ENCODE data around the gene SBNO2.

Gene SBNO2

DNA sequence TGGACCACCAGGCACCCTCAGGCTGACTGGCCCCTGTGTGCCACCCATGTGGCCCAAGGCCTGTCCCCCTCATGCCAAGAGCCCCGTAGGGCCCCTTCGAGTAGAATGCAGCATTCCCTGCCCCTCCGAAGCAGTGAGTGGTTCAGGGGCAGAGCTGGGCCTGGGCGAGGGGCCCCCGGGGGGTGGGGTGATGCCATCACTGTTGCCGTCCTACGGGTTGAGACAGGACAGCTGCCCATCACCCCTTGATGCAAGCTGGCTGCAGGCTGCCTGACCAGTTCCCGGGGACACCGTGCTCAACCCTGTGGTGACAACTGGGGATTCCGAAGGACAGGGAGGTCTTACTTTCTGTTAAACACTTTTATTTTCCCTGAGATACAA is 4.7 kb downstream of the SBNO2 start:
- H3K27me3 ChIP-seq (replicated peaks; ENCODE audit: insufficient read depth, low read length), result no peaks in the 10 kb centered on the region
- H3K9me3 ChIP-seq (replicated peaks; ENCODE audit: insufficient read depth, low read length), result no peaks in the 10 kb centered on the region
- no peak for TF ChIP-seq EZH2 (optimal IDR thresholded peaks at IDR 0.05; ENCODE audit: low read depth, low read length)
- TF ChIP-seq, protein P1, sequence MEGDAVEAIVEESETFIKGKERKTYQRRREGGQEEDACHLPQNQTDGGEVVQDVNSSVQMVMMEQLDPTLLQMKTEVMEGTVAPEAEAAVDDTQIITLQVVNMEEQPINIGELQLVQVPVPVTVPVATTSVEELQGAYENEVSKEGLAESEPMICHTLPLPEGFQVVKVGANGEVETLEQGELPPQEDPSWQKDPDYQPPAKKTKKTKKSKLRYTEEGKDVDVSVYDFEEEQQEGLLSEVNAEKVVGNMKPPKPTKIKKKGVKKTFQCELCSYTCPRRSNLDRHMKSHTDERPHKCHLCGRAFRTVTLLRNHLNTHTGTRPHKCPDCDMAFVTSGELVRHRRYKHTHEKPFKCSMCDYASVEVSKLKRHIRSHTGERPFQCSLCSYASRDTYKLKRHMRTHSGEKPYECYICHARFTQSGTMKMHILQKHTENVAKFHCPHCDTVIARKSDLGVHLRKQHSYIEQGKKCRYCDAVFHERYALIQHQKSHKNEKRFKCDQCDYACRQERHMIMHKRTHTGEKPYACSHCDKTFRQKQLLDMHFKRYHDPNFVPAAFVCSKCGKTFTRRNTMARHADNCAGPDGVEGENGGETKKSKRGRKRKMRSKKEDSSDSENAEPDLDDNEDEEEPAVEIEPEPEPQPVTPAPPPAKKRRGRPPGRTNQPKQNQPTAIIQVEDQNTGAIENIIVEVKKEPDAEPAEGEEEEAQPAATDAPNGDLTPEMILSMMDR (IDR thresholded peaks at IDR 0.05; ENCODE audit: low read length), result no peak
- TF ChIP-seq EZH2phosphoT487 (IDR thresholded peaks at IDR 0.05; ENCODE audit: low read length), result no peak
- no peak overlapping the region for H3K27ac ChIP-seq (ENCODE audit: low read length)
- no peaks in the 10 kb centered on the region for H3F3A ChIP-seq (ENCODE audit: insufficient read depth, low read length)
- no peak for DNase-seq
- no peaks in the 10 kb centered on the region for H4K20me1 ChIP-seq (ENCODE audit: insufficient read depth, low read length)
- no peaks in the 10 kb centered on the region for H3K36me3 ChIP-seq (replicated peaks; ENCODE audit: insufficient read depth, low read length)
- H3K9me2 ChIP-seq (replicated peaks; ENCODE audit: insufficient read depth, low read length), result no peaks in the 10 kb centered on the region
- no peak overlapping the region for H3K4me3 ChIP-seq (ENCODE audit: low read length)
- no peaks in the 10 kb centered on the region for H3K4me1 ChIP-seq (ENCODE audit: low read length)
- H3K4me2 ChIP-seq (ENCODE audit: low read depth, low read length), result no peak overlapping the region
- no peak overlapping the region for H2AFZ ChIP-seq (ENCODE audit: low read length)
- H3K9ac ChIP-seq (ENCODE audit: low read length), result no peak overlapping the region
- H3K79me2 ChIP-seq (ENCODE audit: low read length), result peaks cover 86% of the 10 kb centered on the region

DNA sequence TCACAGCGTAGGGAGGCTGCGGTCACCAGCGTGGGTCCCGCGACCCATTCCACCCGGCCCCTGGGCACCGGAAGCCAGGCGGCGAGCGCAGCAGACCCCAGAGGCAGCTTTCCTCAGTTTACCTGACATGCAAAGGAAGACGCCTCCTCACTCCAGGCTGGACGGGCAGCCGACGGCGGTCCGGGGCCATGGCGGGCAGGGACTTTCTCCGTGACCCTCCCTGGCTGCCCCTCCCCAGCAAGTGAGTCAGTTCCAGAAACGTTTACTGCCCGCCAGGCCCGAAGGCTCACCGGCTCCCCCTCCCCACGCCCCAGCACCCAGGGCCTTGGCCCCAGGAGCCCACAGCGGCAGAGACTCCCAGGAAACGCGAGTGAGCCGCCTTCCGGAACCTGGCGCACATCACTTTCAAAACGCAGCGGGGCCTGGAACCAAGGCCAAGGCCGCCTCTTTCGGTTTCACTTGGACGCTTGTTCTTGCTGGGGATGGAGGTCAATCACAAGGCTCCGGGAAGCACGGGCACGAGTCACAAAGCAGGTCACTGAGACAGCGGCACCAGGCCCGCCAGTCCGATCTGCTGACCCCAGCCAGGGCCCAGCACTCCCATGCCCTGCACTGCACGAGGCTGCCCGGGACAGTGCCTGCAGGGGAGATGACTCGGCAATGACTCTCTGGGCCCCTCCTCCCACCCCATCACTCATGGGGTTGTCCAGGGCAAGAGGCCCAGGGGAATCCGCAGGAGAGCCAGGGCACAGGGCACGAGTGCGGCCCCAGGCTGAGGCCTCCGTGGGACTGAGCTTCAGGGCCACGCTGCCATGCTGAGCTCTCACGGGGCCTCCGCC is 5.3 kb downstream of the SBNO2 start:
- no peaks in the 10 kb centered on the region for H3K4me1 ChIP-seq (ENCODE audit: low read length)
- DNase-seq, result no peak
- no peaks in the 10 kb centered on the region for H4K20me1 ChIP-seq (ENCODE audit: insufficient read depth, low read length)

GRCh38 chr19:1167687-1168571 is 6.1 kb downstream of the SBNO2 start:
- H4K20me1 ChIP-seq (ENCODE audit: insufficient read depth, low read length), result no peaks in the 10 kb centered on the region
- no peaks in the 10 kb centered on the region for H3F3A ChIP-seq (ENCODE audit: insufficient read depth, low read length)
- H3K4me2 ChIP-seq (ENCODE audit: low read depth, low read length), result no peak overlapping the region
- no peak overlapping the region for H3K4me3 ChIP-seq (ENCODE audit: low read length)
- no peak overlapping the region for H3K9ac ChIP-seq (ENCODE audit: low read length)
- no peaks in the 10 kb centered on the region for H3K9me3 ChIP-seq (replicated peaks; ENCODE audit: insufficient read depth, low read length)
- no peaks in the 10 kb centered on the region for H3K36me3 ChIP-seq (replicated peaks; ENCODE audit: insufficient read depth, low read length)
- H3K4me1 ChIP-seq (ENCODE audit: low read length), result no peaks in the 10 kb centered on the region
- no peak for TF ChIP-seq EZH2phosphoT487 (IDR thresholded peaks at IDR 0.05; ENCODE audit: low read length)
- TF ChIP-seq, protein P1 (IDR thresholded peaks at IDR 0.05; ENCODE audit: low read length), result no peak
- TF ChIP-seq EZH2 (optimal IDR thresholded peaks at IDR 0.05; ENCODE audit: low read depth, low read length), result no peak
- no peak overlapping the region for H3K27ac ChIP-seq (ENCODE audit: low read length)
- H3K79me2 ChIP-seq (ENCODE audit: low read length), result peaks cover 89% of the 10 kb centered on the region
- no peak for DNase-seq
- no peaks in the 10 kb centered on the region for H3K9me2 ChIP-seq (replicated peaks; ENCODE audit: insufficient read depth, low read length)
- no peaks in the 10 kb centered on the region for H3K27me3 ChIP-seq (replicated peaks; ENCODE audit: insufficient read depth, low read length)
- H2AFZ ChIP-seq (ENCODE audit: low read length), result no peak overlapping the region

More for the DNA sequence above, 5.3 kb downstream of the SBNO2 start:
- H3K9ac ChIP-seq (ENCODE audit: low read length), result no peak overlapping the region
- H3K4me2 ChIP-seq (ENCODE audit: low read depth, low read length), result no peak overlapping the region
- peaks cover 88% of the 10 kb centered on the region for H3K79me2 ChIP-seq (ENCODE audit: low read length)
- TF ChIP-seq EZH2 (optimal IDR thresholded peaks at IDR 0.05; ENCODE audit: low read depth, low read length), result no peak
- TF ChIP-seq, protein P1 (IDR thresholded peaks at IDR 0.05; ENCODE audit: low read length), result no peak
- TF ChIP-seq EZH2phosphoT487 (IDR thresholded peaks at IDR 0.05; ENCODE audit: low read length), result no peak
- no peaks in the 10 kb centered on the region for H3K27me3 ChIP-seq (replicated peaks; ENCODE audit: insufficient read depth, low read length)
- H3K9me3 ChIP-seq (replicated peaks; ENCODE audit: insufficient read depth, low read length), result no peaks in the 10 kb centered on the region
- H3K4me3 ChIP-seq (ENCODE audit: low read length), result no peak overlapping the region
- H3K9me2 ChIP-seq (replicated peaks; ENCODE audit: insufficient read depth, low read length), result no peaks in the 10 kb centered on the region
- no peaks in the 10 kb centered on the region for H3F3A ChIP-seq (ENCODE audit: insufficient read depth, low read length)
- H2AFZ ChIP-seq (ENCODE audit: low read length), result no peak overlapping the region
- H3K27ac ChIP-seq (ENCODE audit: low read length), result no peak overlapping the region
- H3K36me3 ChIP-seq (replicated peaks; ENCODE audit: insufficient read depth, low read length), result no peaks in the 10 kb centered on the region
